ENCODE results near the gene MACC1.

MACC1 gene

GRCh38 chr7:20158684-20159083 lies 58.5 kb downstream of the MACC1 start:
- DNase-seq (ENCODE audit: extremely low read depth, low read depth) = no peak
- peak; percentile 12 for TF ChIP-seq CTCF (IDR thresholded peaks at IDR 0.05; ENCODE audit: low read depth, low read length)

DNA sequence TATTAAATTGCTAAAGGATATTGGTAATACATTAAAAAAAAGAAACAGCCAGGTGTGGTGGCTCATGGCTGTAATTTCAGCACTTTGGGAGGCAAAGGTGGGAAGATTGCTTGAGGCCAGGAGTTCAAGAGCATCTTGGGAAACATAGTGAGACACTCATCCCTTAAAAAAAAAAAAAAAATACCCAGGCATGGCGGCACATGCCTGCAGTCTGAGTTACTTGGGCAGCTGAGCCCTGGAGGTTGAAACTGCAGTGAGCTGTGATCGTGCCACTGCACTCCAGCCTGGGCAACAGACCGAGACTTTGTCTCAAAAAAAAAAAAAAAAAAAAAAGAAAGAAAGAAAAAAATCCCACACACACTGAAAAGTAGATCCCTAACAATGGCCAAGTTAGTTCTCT lies 59.7 kb downstream of the MACC1 start:
- TF ChIP-seq CTCF (IDR thresholded peaks at IDR 0.05; ENCODE audit: low read depth, low read length) = no peak
- no peak for DNase-seq (ENCODE audit: extremely low read depth, low read depth)

- DNase-seq (ENCODE audit: extremely low read depth, low read depth) = peak; percentile 10
- no peak for TF ChIP-seq CTCF (IDR thresholded peaks at IDR 0.05; ENCODE audit: low read depth, low read length)
Measured at GRCh38 chr7:20153999-20154398, 63.2 kb downstream of the MACC1 start.

DNA sequence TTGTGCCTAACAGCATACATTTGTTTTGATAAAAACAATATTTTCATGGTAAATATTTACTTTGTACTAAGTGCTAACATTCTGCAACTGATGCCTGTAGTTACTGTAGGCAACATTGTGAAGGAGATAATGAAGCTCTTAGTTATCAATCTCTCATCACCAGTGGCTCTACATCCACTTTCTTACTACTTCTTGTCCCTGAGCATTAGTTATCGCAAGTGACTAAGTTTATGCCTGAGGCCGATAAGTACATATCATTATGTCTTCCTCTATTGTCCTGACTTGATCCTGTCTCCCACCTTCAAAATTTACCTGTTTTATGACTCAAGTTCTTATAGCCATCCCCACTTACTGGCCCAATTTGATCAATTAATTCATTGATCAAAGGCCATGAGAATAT lies 63.6 kb downstream of the MACC1 start:
- no peak for DNase-seq (ENCODE audit: extremely low read depth, low read depth)
- TF ChIP-seq CTCF (IDR thresholded peaks at IDR 0.05; ENCODE audit: low read depth, low read length) = no peak

DNA sequence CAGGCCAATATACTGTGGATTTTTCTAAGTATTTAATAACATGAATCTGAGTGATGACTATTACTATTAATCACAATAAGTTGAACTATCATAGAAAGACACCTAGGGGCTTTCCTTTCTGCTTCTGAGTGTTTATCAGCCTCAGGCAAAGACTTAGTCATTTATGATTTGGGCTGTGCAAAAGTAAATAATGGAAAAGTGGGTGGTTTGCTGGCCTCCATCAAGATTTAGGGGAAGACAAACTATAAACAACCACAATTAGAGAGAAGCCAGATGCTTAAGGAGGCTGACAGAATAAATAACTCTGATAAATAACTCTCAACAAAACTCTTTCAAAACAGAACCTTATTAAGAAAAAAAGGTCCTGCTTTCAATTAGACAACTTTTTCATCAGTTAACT lies 64.7 kb downstream of the MACC1 start:
- DNase-seq (ENCODE audit: extremely low read depth, low read depth) = peak; percentile 69
- TF ChIP-seq CTCF (IDR thresholded peaks at IDR 0.05; ENCODE audit: low read depth, low read length) = no peak

- no peak for DNase-seq (ENCODE audit: extremely low read depth, low read depth)
Measured at GRCh38 chr7:20151708-20152456, 65.3 kb downstream of the MACC1 start.

More at GRCh38 chr7:20151708-20152456, 65.3 kb downstream of the MACC1 start:
- no peak for TF ChIP-seq CTCF (IDR thresholded peaks at IDR 0.05; ENCODE audit: low read depth, low read length)
